ENCODE data around the gene SH3RF3. TPM values are rescaled to one million over a fixed set of nuclear protein-coding genes. Genes with fewer than 3 reads are reported as not detected.
A peak's percentile ranks its signal among the peaks of the same experiment; 100 is the strongest.

Gene SH3RF3
- total RNA-seq, 1 donor from 2014 or later, result 6.3 TPM

GRCh38 chr2:109304731-109305470 is 175.9 kb downstream of the SH3RF3 start:
- no peak for DNase-seq (ENCODE audit: low read depth, low spot score)

- DNase-seq (ENCODE audit: low read depth, low spot score), result no peak
These were observed 176.6 kb downstream of the SH3RF3 start for GRCh38 chr2:109305490-109306167.

- no peak for DNase-seq (ENCODE audit: low read depth, low spot score)
These were observed 177.2 kb downstream of the SH3RF3 start for GRCh38 chr2:109306190-109306589.

- no peak for DNase-seq (ENCODE audit: low read depth, low spot score)
These were observed 182.8 kb downstream of the SH3RF3 start for GRCh38 chr2:109311771-109312170.

- no peak for DNase-seq (ENCODE audit: low read depth, low spot score)
These were observed 183.9 kb downstream of the SH3RF3 start for GRCh38 chr2:109312902-109313301.

GRCh38 chr2:109313343-109313742 is 184.3 kb downstream of the SH3RF3 start:
- DNase-seq (ENCODE audit: low read depth, low spot score), result no peak

- DNase-seq (ENCODE audit: low read depth, low spot score), result no peak
These were observed 187.1 kb downstream of the SH3RF3 start for GRCh38 chr2:109316091-109316490.

- DNase-seq (ENCODE audit: low read depth, low spot score), result no peak
These were observed 188.6 kb downstream of the SH3RF3 start for GRCh38 chr2:109317471-109318095.

- no peak for DNase-seq (ENCODE audit: low read depth, low spot score)
These were observed 189.3 kb downstream of the SH3RF3 start for GRCh38 chr2:109318150-109318948.

- no peak for DNase-seq (ENCODE audit: low read depth, low spot score)
These were observed 189.9 kb downstream of the SH3RF3 start for GRCh38 chr2:109318949-109319342.

- DNase-seq (ENCODE audit: low read depth, low spot score), result no peak
These were observed 191.4 kb downstream of the SH3RF3 start for GRCh38 chr2:109320195-109320922.

- DNase-seq (ENCODE audit: low read depth, low spot score), result no peak
These were observed 192.6 kb downstream of the SH3RF3 start for GRCh38 chr2:109321570-109321969.

- peak; percentile 45 for DNase-seq (ENCODE audit: low read depth, low spot score)
These were observed 193.1 kb downstream of the SH3RF3 start for GRCh38 chr2:109322111-109322510.

- DNase-seq (ENCODE audit: low read depth, low spot score), result no peak
These were observed 193.6 kb downstream of the SH3RF3 start for GRCh38 chr2:109322641-109323040.

GRCh38 chr2:109324861-109325260 is 195.9 kb downstream of the SH3RF3 start:
- peak; percentile 64 for DNase-seq (ENCODE audit: low read depth, low spot score)

GRCh38 chr2:109325570-109325969 is 196.6 kb downstream of the SH3RF3 start:
- DNase-seq (ENCODE audit: low read depth, low spot score), result no peak

GRCh38 chr2:109326306-109326705 is 197.3 kb downstream of the SH3RF3 start:
- DNase-seq (ENCODE audit: low read depth, low spot score), result no peak

- no peak for DNase-seq (ENCODE audit: low read depth, low spot score)
These were observed 201.1 kb downstream of the SH3RF3 start for GRCh38 chr2:109330056-109330455.

GRCh38 chr2:109331081-109331480 is 202.1 kb downstream of the SH3RF3 start:
- DNase-seq (ENCODE audit: low read depth, low spot score), result no peak

GRCh38 chr2:109331896-109332848 is 203.2 kb downstream of the SH3RF3 start:
- DNase-seq (ENCODE audit: low read depth, low spot score), result peak; percentile 59

Data from pulmonary artery endothelial cell (primary cell).